Stimulated activated CD8-positive, alpha-beta memory T cell treated with anti-CD3 and anti-CD28 coated beads, Interleukin-4, amount 100 ng/mL, for 48 hours (primary cell): ENCODE data around the gene SLC25A36.
A peak's percentile ranks its signal among the peaks of the same experiment; 100 is the strongest.

Source experiments
- DNase-seq: peaks from one replicate; pipeline ENCODE4 v3.0.0-alpha.2; 2020

Gene SLC25A36

GRCh38 chr3:141000027-141000663 is 58.5 kb downstream of the SLC25A36 start:
- peak; percentile 61 for DNase-seq

GRCh38 chr3:141000686-141001085 is 59.0 kb downstream of the SLC25A36 start:
- DNase-seq: no peak

- no peak for DNase-seq
These were observed 64.7 kb downstream of the SLC25A36 start for GRCh38 chr3:141006344-141006743.

- DNase-seq: no peak
These were observed 67.9 kb downstream of the SLC25A36 start for GRCh38 chr3:141009496-141009895.

GRCh38 chr3:141011232-141011996 is 69.8 kb downstream of the SLC25A36 start:
- peak; percentile 93 for DNase-seq

- DNase-seq: no peak
These were observed 70.3 kb downstream of the SLC25A36 start for GRCh38 chr3:141011997-141012262.

- DNase-seq: no peak
These were observed 70.9 kb downstream of the SLC25A36 start for GRCh38 chr3:141012571-141012970.

GRCh38 chr3:141015481-141015880 is 73.8 kb downstream of the SLC25A36 start:
- DNase-seq: no peak

- DNase-seq: peak; percentile 34
These were observed 76.0 kb downstream of the SLC25A36 start for GRCh38 chr3:141017366-141018322.

GRCh38 chr3:141019244-141019643 is 77.6 kb downstream of the SLC25A36 start:
- no peak for DNase-seq

GRCh38 chr3:141020143-141020830 is 78.7 kb downstream of the SLC25A36 start:
- peak; percentile 34 for DNase-seq

GRCh38 chr3:141021261-141021660 is 79.6 kb downstream of the SLC25A36 start:
- DNase-seq: no peak
